Measurements from ENCODE around the gene MMP21. TPM values are rescaled to one million over a fixed set of nuclear protein-coding genes. Genes with fewer than 3 reads are reported as not detected.

MMP21 gene
- total and polyA plus RNA-seq, 2 experiments from 2014 or later = not detected

GRCh38 chr10:125738206-125738605, 37.4 kb downstream of the MMP21 start:
- H3K4me2 ChIP-seq = no peak overlapping the region
- no peak for ATAC-seq
- H3K27ac Mint-ChIP-seq = no peak overlapping the region

More at GRCh38 chr10:125738206-125738605, 37.4 kb downstream of the MMP21 start:
- DNase-seq (ENCODE audit: low spot score) = no peak
- TF ChIP-seq CTCF (conservative IDR thresholded peaks at IDR 0.05; ENCODE audit: low read depth in 2 of 2) (no peak), NANOG (IDR thresholded peaks at IDR 0.05; ENCODE audit: borderline replicate concordance) (no peak), EZH2 (IDR thresholded peaks at IDR 0.05; ENCODE audit: low read depth, unreplicated experiment) (no peak), EZH2phosphoT487 (IDR thresholded peaks at IDR 0.05; ENCODE audit: unreplicated experiment) (no peak), CREB1 (CRISPR knock-in tag; IDR thresholded peaks at IDR 0.05; ENCODE audit: low read depth) (no peak), ZNF462 (CRISPR knock-in tag; IDR thresholded peaks at IDR 0.05) (no peak), ETS1 (IDR thresholded peaks at IDR 0.05) (no peak), ZNF331 (CRISPR knock-in tag; IDR thresholded peaks at IDR 0.05; ENCODE audit: low read depth) (no peak), ZNF114 (CRISPR knock-in tag; IDR thresholded peaks at IDR 0.05) (no peak), JUNB (IDR thresholded peaks at IDR 0.05; ENCODE audit: unreplicated experiment) (no peak), STAT1 (IDR thresholded peaks at IDR 0.05; ENCODE audit: unreplicated experiment) (no peak), REST (IDR thresholded peaks at IDR 0.05; ENCODE audit: unreplicated experiment) (no peak), POLR2AphosphoS5 (IDR thresholded peaks at IDR 0.05; ENCODE audit: low read depth) (no peak)
- H3K9me2 ChIP-seq (ENCODE audit: insufficient read depth) = no peaks in the 10 kb centered on the region
- no peaks in the 10 kb centered on the region for H3K4me1 ChIP-seq (ENCODE audit: insufficient read depth)
- H3K27me3 ChIP-seq (ENCODE audit: insufficient read depth) = no peaks in the 10 kb centered on the region
- peaks cover 5% of the 10 kb centered on the region; the same call in 1 of the 2 replicates for H3K79me2 ChIP-seq (replicated peaks; ENCODE audit: insufficient read depth)
- no peak overlapping the region for H3K4me3 ChIP-seq
- H3K36me3 ChIP-seq (ENCODE audit: insufficient read depth) = peaks cover 69% of the 10 kb centered on the region
- peaks cover 15% of the 10 kb centered on the region for H4K20me1 ChIP-seq (replicated peaks; ENCODE audit: insufficient read depth)
- H3F3A ChIP-seq (replicated peaks; ENCODE audit: low read depth) = no peaks in the 10 kb centered on the region
- H3K36me3 Mint-ChIP-seq (ENCODE audit: low read depth) = peaks cover 85% of the 10 kb centered on the region
- H3K4me1 Mint-ChIP-seq = no peaks in the 10 kb centered on the region
- H2AFZ ChIP-seq = no peak overlapping the region
- H3K27ac ChIP-seq (ENCODE audit: low read depth) = no peak overlapping the region
- H3K4me3 Mint-ChIP-seq = no peak overlapping the region
- no peaks in the 10 kb centered on the region for H3K9me3 Mint-ChIP-seq
- no peaks in the 10 kb centered on the region for H3K27me3 Mint-ChIP-seq (ENCODE audit: insufficient read depth, low read depth, poor library complexity)
